Endothelial cell of umbilical vein (primary cell): ENCODE data around the gene DERA. TPM values are rescaled to one million over a fixed set of nuclear protein-coding genes. Genes with fewer than 3 reads are reported as not detected.

ENCODE experiments used
- BruUV-seq: library from RNA; stranded (reverse); fragments of 400-500 nt; replicated peaks from 2 replicates; lab custom pipeline; 2021; lab: Mats Ljungman, UMichigan
- CTCF ChIA-PET: fragments of 300-600, 350-600 bp; sonication (Branson Sonifier 250); formaldehyde crosslinking; loops from one replicate; lab custom pipeline; 2021; ENCODE audit warnings: antibody characterized with exemption, inconsistent platforms; lab: Charles Lee
- POLR2A ChIA-PET: fragments of 300-600, 350-600 bp; sonication (Branson Sonifier 250); formaldehyde crosslinking; loops from one replicate; lab custom pipeline; 2021; ENCODE audit warnings: antibody characterized with exemption, inconsistent platforms; lab: Charles Lee
- DNase-seq: peaks from one replicate; pipeline ENCODE4 v3.0.0-alpha.2; 2011; ENCODE audit warnings: low read depth, low spot score
- FAIRE-seq: peaks from 2 replicates; lab custom pipeline; 2011; peaks lifted over from hg19 to GRCh38; lab: Jason Lieb, UNC
- H2AFZ ChIP-seq: 2 replicates; pipeline ENCODE4 v1.6.0; 2012; ENCODE audit warnings: low read depth, low read length, control low read depth, inconsistent platforms
- H3K27ac ChIP-seq: 2 replicates; pipeline ENCODE4 v1.5.1; 2011; ENCODE audit warnings: low read depth, mild to moderate bottlenecking, control low read depth, low read length, moderate library complexity; ENCODE audit not compliant: insufficient read depth
- H3K27me3 ChIP-seq, 2 experiments: 2 replicates each; pipeline versions ENCODE4 v1.6.0 to v1.6.1; 2011; ENCODE audit warnings: low read length in 2 of 2, mixed read lengths in 1 of 2; ENCODE audit not compliant: control insufficient read depth in 2 of 2, insufficient read depth in 2 of 2
- H3K36me3 ChIP-seq, 2 experiments: 2 replicates in 1 of 2; 3 replicates in 1 of 2; pipeline ENCODE4 v1.5.1; 2011; ENCODE audit warnings: low read length in 2 of 2, mild to moderate bottlenecking in 1 of 2, moderate library complexity in 1 of 2; ENCODE audit not compliant: control insufficient read depth in 2 of 2, insufficient read depth in 2 of 2; ENCODE audit errors: extremely low read depth in 1 of 2
- H3K4me1 ChIP-seq: 3 replicates; pipeline ENCODE4 v1.5.1; 2011; ENCODE audit warnings: mild to moderate bottlenecking, low read length; ENCODE audit not compliant: control insufficient read depth, insufficient read depth; ENCODE audit errors: extremely low read depth
- H3K4me2 ChIP-seq: 2 replicates; pipeline ENCODE4 v1.6.1; 2011; ENCODE audit warnings: low read length, control low read depth, mixed read lengths; ENCODE audit not compliant: insufficient read depth
- H3K4me3 ChIP-seq, 3 experiments: fragments of 200-600 bp in 1 of 3; sonication (generic), shearing (Covaris generic) in 1 of 3; replicated peaks in 1 of 3; 2 replicates each; pipeline ENCODE4 v1.5.1; 2011 to 2016; ENCODE audit warnings: control low read depth in 3 of 3, low read length in 3 of 3, mild to moderate bottlenecking in 2 of 3, inconsistent platforms in 1 of 3, low read depth in 1 of 3, moderate library complexity in 1 of 3; ENCODE audit not compliant: insufficient read depth in 1 of 3
- H3K79me2 ChIP-seq: 2 replicates; pipeline ENCODE4 v1.6.0; 2012; ENCODE audit warnings: low read length, inconsistent platforms; ENCODE audit not compliant: control insufficient read depth, insufficient read depth
- H3K9ac ChIP-seq: replicated peaks from 2 replicates; pipeline ENCODE3; 2011; ENCODE audit warnings: low read length, control low read depth; ENCODE audit not compliant: insufficient read depth; ENCODE audit errors: extremely low read depth
- H3K9me1 ChIP-seq: replicated peaks from 3 replicates; pipeline ENCODE4 v1.6.0; 2011; ENCODE audit warnings: mild to moderate bottlenecking, low read length; ENCODE audit not compliant: control insufficient read depth, insufficient read depth; ENCODE audit errors: extremely low read depth
- H3K9me3 ChIP-seq: replicated peaks from 2 replicates; pipeline ENCODE4 v1.5.1; 2012; ENCODE audit warnings: low read length, inconsistent platforms; ENCODE audit not compliant: control insufficient read depth, insufficient read depth
- H4K20me1 ChIP-seq: replicated peaks from 2 replicates; pipeline ENCODE3; 2011; ENCODE audit warnings: mild to moderate bottlenecking, low read length; ENCODE audit not compliant: control insufficient read depth, insufficient read depth; ENCODE audit errors: extremely low read depth
- CTCF ChIP-seq, 2 donors: IDR thresholded peaks; 1 replicate in 1 of 2; 2 replicates in 1 of 2; pipeline ENCODE4 v1.5.1; 2011; ENCODE audit warnings: low read length in 2 of 2, mild to moderate bottlenecking in 2 of 2, moderate library complexity in 2 of 2, control low read depth in 1 of 2, inconsistent platforms in 1 of 2, low read depth in 1 of 2; ENCODE audit not compliant: insufficient read depth in 1 of 2; ENCODE audit errors: extremely low read depth in 1 of 2
- EZH2 ChIP-seq: IDR thresholded peaks from 2 replicates; pipeline ENCODE4 v1.6.1; 2012; ENCODE audit warnings: borderline replicate concordance, low read depth, mild to moderate bottlenecking, moderate library complexity, low read length, inconsistent platforms; ENCODE audit not compliant: severe bottlenecking
- FOS ChIP-seq: IDR thresholded peaks from 2 replicates; pipeline ENCODE4 v1.6.1; 2011; ENCODE audit warnings: mild to moderate bottlenecking, low read length, moderate library complexity, borderline replicate concordance; ENCODE audit not compliant: insufficient read depth
- GATA2 ChIP-seq: IDR thresholded peaks from 2 replicates; pipeline ENCODE4 v1.7.0; 2011; ENCODE audit warnings: low read depth, mild to moderate bottlenecking, moderate library complexity, mixed read lengths, low read length; ENCODE audit not compliant: insufficient read length, insufficient read depth
- JUN ChIP-seq: IDR thresholded peaks from 2 replicates; pipeline ENCODE4 v1.6.1; 2011; ENCODE audit warnings: borderline replicate concordance, low read depth; ENCODE audit not compliant: insufficient read length, insufficient read depth
- MAX ChIP-seq: IDR thresholded peaks from 2 replicates; pipeline ENCODE4 v1.6.1; 2011; ENCODE audit not compliant: insufficient read depth, insufficient read length
- MYC ChIP-seq: IDR thresholded peaks from one replicate; pipeline ENCODE4 v1.6.1; 2011; ENCODE audit warnings: mild to moderate bottlenecking, low read depth, low read length
- POLR2A ChIP-seq: IDR thresholded peaks from 2 replicates; pipeline ENCODE4 v1.6.1; 2012; ENCODE audit warnings: low read depth, mild to moderate bottlenecking, control low read depth, low read length
- POLR2AphosphoS5 ChIP-seq: IDR thresholded peaks from 2 replicates; pipeline ENCODE4 v1.6.1; 2012; ENCODE audit warnings: low read depth, mild to moderate bottlenecking, control low read depth, low read length, moderate library complexity; ENCODE audit not compliant: insufficient read depth
- dilution Hi-C: fragments of 300-500 bp; cut with MboI; formaldehyde crosslinking; loops from one replicate; pipeline ENCODE4 v1.15.0; 2019; ENCODE audit warnings: low sequenced_read_pairs; ENCODE audit not compliant: extremely low pct_ligation_motif_present
- intact Hi-C: fragments of 100-400 bp; cut with micrococcal nuclease; formaldehyde crosslinking; loops from one replicate; pipeline ENCODE4 v1.10.0; 2022
- polyA plus RNA-seq, 4 experiments: library from polyadenylated mRNA; depleted of rRNA in 3 of 4; stranded (reverse) in 3 of 4; unstranded in 1 of 4; fragments of >200 nt; gene quantifications; 2 replicates each; pipeline versions ENCODE4 v1.2.1 to v1.2.3, GENCODE V29; 2011 to 2012; ENCODE audit warnings: missing spikeins in 1 of 4
- total RNA-seq: library from RNA; stranded (reverse); gene quantifications from 2 replicates; pipeline ENCODE4 v1.2.3, GENCODE V29; 2021

The DERA gene
- total and polyA plus RNA-seq, 2 donors (not counting 3 experiments of a cell fraction or from before 2014, with no cell fraction given), result 19.8 to 41.5 TPM

GRCh38 chr12:15861404-15861803, 49.7 kb upstream of the DERA start:
- FAIRE-seq (no peak), DNase-seq (no peak)
- Histone ChIP-seq H3K36me3 (no peaks in the 10 kb centered on the region), H3K4me3 (no peak overlapping the region), H3K4me2 (no peak overlapping the region), H3K9me3 (no peaks in the 10 kb centered on the region), H2AFZ (no peak overlapping the region), H3K9me1 (no peaks in the 10 kb centered on the region), H3K27ac (no peak overlapping the region), H3K79me2 (no peaks in the 10 kb centered on the region), H4K20me1 (no peaks in the 10 kb centered on the region), H3K27me3 (peaks cover 0 to 2% of the 10 kb centered on the region in 2 experiments), H3K4me1 (no peaks in the 10 kb centered on the region), H3K9ac (no peak overlapping the region)
- dilution Hi-C loops, result no loop called here
- intact Hi-C loops, result no loop called here
- ChIA-PET CTCF (interaction anchor here (0.7 to 2.9 kb wide), 2 partner anchors 277 to 714 kb away, joined by 3 to 9 read pairs; no protein-coding TSS in a partner anchor), POLR2A (no interaction called here)
- TF ChIP-seq POLR2A (no peak), POLR2AphosphoS5 (no peak), JUN (no peak), GATA2 (no peak), FOS (no peak), MAX (no peak), MYC (no peak), CTCF (IDR thresholded peaks at IDR 0.05; ENCODE audit: extremely low read depth in 1 of 2, insufficient read depth in 1 of 2, low read depth in 1 of 2, low read length in 2 of 2) (no peak), EZH2 (no peak)
- BruUV-seq, result no TSS peak
